Panc1 (cell line): Measurements from ENCODE around the gene CPT1C. TPM values are rescaled to one million over a fixed set of nuclear protein-coding genes. Genes with fewer than 3 reads are reported as not detected.

ENCODE experiments used
- ATAC-seq: fragments of 200-7000 bp; cut with Tn5 transposase; 2 replicates; pipeline ENCODE4 v1.9.1; 2020; ENCODE audit warnings: mild to moderate bottlenecking, moderate library complexity
- BruUV-seq: library from RNA; stranded (reverse); fragments of 400-500 nt; replicated peaks from 2 replicates; lab custom pipeline; 2021; lab: Mats Ljungman, UMichigan
- CTCF ChIA-PET: fragments of 300-600 bp; sonication (Branson Sonifier 250); formaldehyde crosslinking; loops from one replicate; lab custom pipeline; 2022; ENCODE audit warnings: antibody characterized with exemption; lab: Charles Lee
- POLR2A ChIA-PET: fragments of 300-600 bp; sonication (Branson Sonifier 250); formaldehyde crosslinking; loops from one replicate; lab custom pipeline; 2022; ENCODE audit warnings: antibody characterized with exemption; lab: Charles Lee
- DNase-seq: peaks from one replicate; pipeline ENCODE4 v3.0.0-alpha.2; 2010; ENCODE audit warnings: low read depth, low spot score
- H3K27ac ChIP-seq: 2 replicates; pipeline ENCODE4 v1.5.1; 2011; ENCODE audit warnings: mild to moderate bottlenecking, low read length, inconsistent platforms
- H3K27me3 ChIP-seq: fragments of 200-500 bp; sonication (Bioruptor generic); 2 replicates; pipeline ENCODE4 v1.6.0; 2014; ENCODE audit warnings: low read length, inconsistent platforms; ENCODE audit not compliant: control insufficient read depth, insufficient read depth
- H3K36me3 ChIP-seq: fragments of 200-500 bp; sonication (Bioruptor generic); 2 replicates; pipeline ENCODE4 v1.5.1; 2014; ENCODE audit warnings: inconsistent platforms, mild to moderate bottlenecking, low read length, moderate library complexity; ENCODE audit not compliant: control insufficient read depth, insufficient read depth
- H3K4me1 ChIP-seq: 2 replicates; pipeline ENCODE4 v1.5.1; 2011; ENCODE audit warnings: inconsistent platforms, mild to moderate bottlenecking, low read length, moderate library complexity; ENCODE audit not compliant: control insufficient read depth, insufficient read depth
- H3K4me3 ChIP-seq, 2 experiments: 2 replicates each; pipeline ENCODE4 v1.5.1; 2011 to 2012; ENCODE audit warnings: low read depth in 2 of 2, low read length in 2 of 2, mild to moderate bottlenecking in 2 of 2, inconsistent platforms in 1 of 2, moderate library complexity in 1 of 2
- H3K9me3 ChIP-seq: fragments of 200-500 bp; sonication (Bioruptor generic); 2 replicates; pipeline ENCODE4 v1.5.1; 2014; ENCODE audit warnings: low read depth, mild to moderate bottlenecking, inconsistent platforms, low read length, moderate library complexity; ENCODE audit not compliant: control insufficient read depth, insufficient read depth
- CTCF ChIP-seq: fragments of 450-650 bp; IDR thresholded peaks from 2 replicates; pipeline ENCODE4 v1.5.1; 2017; ENCODE audit warnings: mild to moderate bottlenecking
- POLR2AphosphoS5 ChIP-seq: IDR thresholded peaks from 2 replicates; pipeline ENCODE4 v1.6.1; 2012; ENCODE audit warnings: mild to moderate bottlenecking, low read depth, low read length, moderate library complexity
- REST ChIP-seq, 2 experiments: IDR thresholded peaks; 2 replicates each; pipeline ENCODE4 v1.6.1; 2011 to 2012; ENCODE audit warnings: low read depth in 2 of 2, control low read depth in 1 of 2, low read length in 1 of 2, mild to moderate bottlenecking in 1 of 2, moderate library complexity in 1 of 2; ENCODE audit not compliant: insufficient read depth in 1 of 2
- SIN3A ChIP-seq: IDR thresholded peaks from 2 replicates; pipeline ENCODE4 v1.6.1; 2012; ENCODE audit warnings: low read depth, mild to moderate bottlenecking, low read length, moderate library complexity, borderline replicate concordance; ENCODE audit not compliant: insufficient read depth
- TCF7L2 ChIP-seq: IDR thresholded peaks from 2 replicates; pipeline ENCODE4 v1.6.1; 2011; ENCODE audit warnings: mild to moderate bottlenecking, low read depth, low read length, inconsistent platforms
- in situ Hi-C: cut with HindIII; loops from 2 replicates; pipeline ENCODE4 v1.10.0; 2016; ENCODE audit warnings: low sequenced_read_pairs, low pct_unique_long_range_greater_than_20kb
- intact Hi-C: fragments of 100-400 bp; cut with micrococcal nuclease; formaldehyde crosslinking; loops from one replicate; pipeline ENCODE4 v1.10.0; 2022; ENCODE audit not compliant: unreplicated experiment
- total RNA-seq: library from RNA; stranded (reverse); gene quantifications from one replicate; pipeline ENCODE4 v1.2.1, GENCODE V29; 2021; ENCODE audit not compliant: unreplicated experiment

The CPT1C gene
- total RNA-seq, 1 experiment from 2014 or later = 0.23 TPM

GRCh38 chr19:49730166-49730565 lies 39.2 kb downstream of the CPT1C start:
- Histone ChIP-seq H3K4me3 (no peak overlapping the region), H3K27me3 (no peaks in the 10 kb centered on the region), H3K4me1 (no peaks in the 10 kb centered on the region), H3K36me3 (no peaks in the 10 kb centered on the region), H3K9me3 (no peaks in the 10 kb centered on the region), H3K27ac (no peak overlapping the region)
- ChIA-PET CTCF (no interaction called here), POLR2A (interaction anchor here (0.6 kb wide), 1 partner anchor 50 kb away, joined by 5 read pairs; no protein-coding TSS in a partner anchor)
- no TSS peak for BruUV-seq
- intact Hi-C loops (no loop called here), in situ Hi-C loops (no loop called here)
- DNase-seq (no peak), ATAC-seq (no peak)
- TF ChIP-seq TCF7L2 (no peak), REST (IDR thresholded peaks at IDR 0.05; ENCODE audit: insufficient read depth in 1 of 2, low read depth in 2 of 2, low read length in 1 of 2) (no peak), POLR2AphosphoS5 (no peak), CTCF (no peak), SIN3A (no peak)

- TF ChIP-seq TCF7L2 (no peak), REST (IDR thresholded peaks at IDR 0.05; ENCODE audit: insufficient read depth in 1 of 2, low read depth in 2 of 2, low read length in 1 of 2) (no peak), POLR2AphosphoS5 (no peak)
- H3K36me3 ChIP-seq = no peaks in the 10 kb centered on the region
- in situ Hi-C loops = no loop called here
Observed at GRCh38 chr19:49738268-49738667, 47.4 kb downstream of the CPT1C start.

More at GRCh38 chr19:49738268-49738667, 47.4 kb downstream of the CPT1C start:
- no peaks in the 10 kb centered on the region for H3K4me1 ChIP-seq
- no peak for DNase-seq
- H3K4me3 ChIP-seq = no peak overlapping the region
- intact Hi-C loops = no loop called here
- no peaks in the 10 kb centered on the region for H3K27me3 ChIP-seq
- no peaks in the 10 kb centered on the region for H3K9me3 ChIP-seq
- POLR2A ChIA-PET = no interaction called here
- CTCF ChIA-PET = interaction anchor here (0.6 kb wide), 1 partner anchor 13 kb away, joined by 3 read pairs; no protein-coding TSS in a partner anchor
- H3K27ac ChIP-seq = no peak overlapping the region
- BruUV-seq = no TSS peak
- no peak for ATAC-seq
